ENCODE measurements around the gene ADGRL2. TPM values are rescaled to one million over a fixed set of nuclear protein-coding genes. Genes with fewer than 3 reads are reported as not detected.

ADGRL2 gene
- total RNA-seq, 1 experiment from 2014 or later = 34.2 TPM

- no TSS peak for BruUV-seq (replicated peaks)
- Histone ChIP-seq H3K9me3 (ENCODE audit: control insufficient read depth, insufficient read depth, low read depth, low read length) (no peaks in the 10 kb centered on the region), H3K4me1 (ENCODE audit: control insufficient read depth, insufficient read depth, low read length) (no peaks in the 10 kb centered on the region), H3K27me3 (ENCODE audit: control insufficient read depth, insufficient read depth, low read length) (no peaks in the 10 kb centered on the region), H3K36me3 (ENCODE audit: control insufficient read depth, insufficient read depth, low read length) (no peaks in the 10 kb centered on the region), H3K4me3 (ENCODE audit: low read depth in 2 of 2, low read length in 2 of 2) (no peak overlapping the region), H3K27ac (ENCODE audit: low read length) (no peak overlapping the region)
- TF ChIP-seq TCF7L2 (IDR thresholded peaks at IDR 0.05; ENCODE audit: low read depth, low read length) = no peak
- no peak for TF ChIP-seq POLR2AphosphoS5 (IDR thresholded peaks at IDR 0.05; ENCODE audit: low read depth, low read length)
- no peak for TF ChIP-seq REST (IDR thresholded peaks at IDR 0.05; ENCODE audit: insufficient read depth in 1 of 2, low read depth in 2 of 2, low read length in 1 of 2)
- no peak for TF ChIP-seq SIN3A (IDR thresholded peaks at IDR 0.05; ENCODE audit: borderline replicate concordance, insufficient read depth, low read depth, low read length)
- TF ChIP-seq CTCF (IDR thresholded peaks at IDR 0.05) = no peak
- in situ Hi-C loops (cut with HindIII; ENCODE audit: low pct_unique_long_range_greater_than_20kb, low sequenced_read_pairs) (no loop called here), intact Hi-C loops (cut with micrococcal nuclease; ENCODE audit: unreplicated experiment) (no loop called here)
- ATAC-seq (no peak), DNase-seq (ENCODE audit: low read depth, low spot score) (no peak)
- ChIA-PET CTCF (no interaction called here), POLR2A (no interaction called here)
These were observed 231.3 kb downstream of the ADGRL2 start for GRCh38 chr1:82032068-82032467.

GRCh38 chr1:82034812-82035211 is 234.1 kb downstream of the ADGRL2 start:
- Histone ChIP-seq H3K27ac (ENCODE audit: low read length) (no peak overlapping the region), H3K4me3 (ENCODE audit: low read depth in 2 of 2, low read length in 2 of 2) (no peak overlapping the region), H3K9me3 (ENCODE audit: control insufficient read depth, insufficient read depth, low read depth, low read length) (no peaks in the 10 kb centered on the region), H3K4me1 (ENCODE audit: control insufficient read depth, insufficient read depth, low read length) (no peaks in the 10 kb centered on the region), H3K36me3 (ENCODE audit: control insufficient read depth, insufficient read depth, low read length) (no peaks in the 10 kb centered on the region), H3K27me3 (ENCODE audit: control insufficient read depth, insufficient read depth, low read length) (no peaks in the 10 kb centered on the region)
- ChIA-PET POLR2A (no interaction called here), CTCF (no interaction called here)
- DNase-seq (ENCODE audit: low read depth, low spot score) = no peak
- intact Hi-C loops (cut with micrococcal nuclease; ENCODE audit: unreplicated experiment) (no loop called here), in situ Hi-C loops (cut with HindIII; ENCODE audit: low pct_unique_long_range_greater_than_20kb, low sequenced_read_pairs) (no loop called here)
- TF ChIP-seq SIN3A (IDR thresholded peaks at IDR 0.05; ENCODE audit: borderline replicate concordance, insufficient read depth, low read depth, low read length) = no peak
- TF ChIP-seq TCF7L2 (IDR thresholded peaks at IDR 0.05; ENCODE audit: low read depth, low read length) = no peak
- TF ChIP-seq REST (IDR thresholded peaks at IDR 0.05; ENCODE audit: insufficient read depth in 1 of 2, low read depth in 2 of 2, low read length in 1 of 2) = no peak
- TF ChIP-seq POLR2AphosphoS5 (IDR thresholded peaks at IDR 0.05; ENCODE audit: low read depth, low read length) = no peak
- no peak for TF ChIP-seq CTCF (IDR thresholded peaks at IDR 0.05)
- BruUV-seq (replicated peaks) = no TSS peak
- ATAC-seq = no peak
